Measurements from ENCODE around the gene SLC1A4. TPM values are rescaled to one million over a fixed set of nuclear protein-coding genes. Genes with fewer than 3 reads are reported as not detected.

SLC1A4 gene
- total and polyA plus RNA-seq, 4 donors: 3.4 to 23.4 (median 9.6) TPM

DNA sequence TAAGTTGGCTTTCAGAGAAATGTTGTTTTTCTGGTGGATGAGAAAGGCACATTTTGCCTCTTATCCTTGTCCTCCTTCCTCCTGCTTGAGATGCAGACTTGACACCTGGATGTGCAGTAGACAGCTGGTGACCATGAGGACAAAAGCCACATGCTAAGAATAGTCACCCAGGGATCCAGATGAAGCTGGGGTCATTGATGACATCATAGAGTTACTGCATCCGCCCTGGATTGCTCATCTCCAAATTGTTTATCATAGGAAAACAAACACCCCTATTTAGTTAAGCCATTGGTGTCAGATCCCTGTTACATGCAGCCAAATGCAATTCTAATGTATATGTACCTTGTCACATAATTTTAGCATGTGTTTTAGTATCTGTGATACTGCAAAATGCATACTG, 16.3 kb upstream of the SLC1A4 start:
- no peaks in the 10 kb centered on the region for H3K9me3 ChIP-seq (ENCODE audit: control insufficient read depth in 4 of 4, low read length in 3 of 4)
- H3K27me3 ChIP-seq (ENCODE audit: control insufficient read depth in 4 of 4, insufficient read depth in 4 of 4, low read length in 3 of 4): no peaks in the 10 kb centered on the region
- 79% methylated on average over 1 of the region's 1 CpG for WGBS
- H3K4me3 ChIP-seq (ENCODE audit: low read depth in 1 of 3, low read length in 3 of 3): no peak overlapping the region
- H3K27ac ChIP-seq (ENCODE audit: low read depth in 1 of 2, low read length in 2 of 2): no peak overlapping the region
- no peaks in the 10 kb centered on the region for H3K36me3 ChIP-seq (ENCODE audit: control insufficient read depth in 4 of 4, insufficient read depth in 3 of 4, low read depth in 1 of 4, low read length in 3 of 4)
- TF ChIP-seq, protein P1, sequence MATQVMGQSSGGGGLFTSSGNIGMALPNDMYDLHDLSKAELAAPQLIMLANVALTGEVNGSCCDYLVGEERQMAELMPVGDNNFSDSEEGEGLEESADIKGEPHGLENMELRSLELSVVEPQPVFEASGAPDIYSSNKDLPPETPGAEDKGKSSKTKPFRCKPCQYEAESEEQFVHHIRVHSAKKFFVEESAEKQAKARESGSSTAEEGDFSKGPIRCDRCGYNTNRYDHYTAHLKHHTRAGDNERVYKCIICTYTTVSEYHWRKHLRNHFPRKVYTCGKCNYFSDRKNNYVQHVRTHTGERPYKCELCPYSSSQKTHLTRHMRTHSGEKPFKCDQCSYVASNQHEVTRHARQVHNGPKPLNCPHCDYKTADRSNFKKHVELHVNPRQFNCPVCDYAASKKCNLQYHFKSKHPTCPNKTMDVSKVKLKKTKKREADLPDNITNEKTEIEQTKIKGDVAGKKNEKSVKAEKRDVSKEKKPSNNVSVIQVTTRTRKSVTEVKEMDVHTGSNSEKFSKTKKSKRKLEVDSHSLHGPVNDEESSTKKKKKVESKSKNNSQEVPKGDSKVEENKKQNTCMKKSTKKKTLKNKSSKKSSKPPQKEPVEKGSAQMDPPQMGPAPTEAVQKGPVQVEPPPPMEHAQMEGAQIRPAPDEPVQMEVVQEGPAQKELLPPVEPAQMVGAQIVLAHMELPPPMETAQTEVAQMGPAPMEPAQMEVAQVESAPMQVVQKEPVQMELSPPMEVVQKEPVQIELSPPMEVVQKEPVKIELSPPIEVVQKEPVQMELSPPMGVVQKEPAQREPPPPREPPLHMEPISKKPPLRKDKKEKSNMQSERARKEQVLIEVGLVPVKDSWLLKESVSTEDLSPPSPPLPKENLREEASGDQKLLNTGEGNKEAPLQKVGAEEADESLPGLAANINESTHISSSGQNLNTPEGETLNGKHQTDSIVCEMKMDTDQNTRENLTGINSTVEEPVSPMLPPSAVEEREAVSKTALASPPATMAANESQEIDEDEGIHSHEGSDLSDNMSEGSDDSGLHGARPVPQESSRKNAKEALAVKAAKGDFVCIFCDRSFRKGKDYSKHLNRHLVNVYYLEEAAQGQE (IDR thresholded peaks at IDR 0.05): no peak
- TF ChIP-seq HNF4G (IDR thresholded peaks at IDR 0.05) (no peak), RXRA (IDR thresholded peaks at IDR 0.05) (no peak), ZBTB33 (IDR thresholded peaks at IDR 0.05) (no peak), FOXA2 (IDR thresholded peaks at IDR 0.05) (no peak), EGR1 (IDR thresholded peaks at IDR 0.05; ENCODE audit: low read depth in 2 of 2) (no peak), GABPA (IDR thresholded peaks at IDR 0.05 in 1 of 2, conservative IDR thresholded peaks at IDR 0.05 in 1 of 2) (no peak), RAD21 (IDR thresholded peaks at IDR 0.05) (no peak), JUND (IDR thresholded peaks at IDR 0.05) (no peak), HNF4A (conservative IDR thresholded peaks at IDR 0.05) (no peak), FOXA1 (IDR thresholded peaks at IDR 0.05) (no peak), TAF1 (conservative IDR thresholded peaks at IDR 0.05) (no peak), YY1 (IDR thresholded peaks at IDR 0.05) (no peak)
- TF ChIP-seq, protein P2, sequence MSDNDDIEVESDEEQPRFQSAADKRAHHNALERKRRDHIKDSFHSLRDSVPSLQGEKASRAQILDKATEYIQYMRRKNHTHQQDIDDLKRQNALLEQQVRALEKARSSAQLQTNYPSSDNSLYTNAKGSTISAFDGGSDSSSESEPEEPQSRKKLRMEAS (IDR thresholded peaks at IDR 0.05): no peak
- TF ChIP-seq, protein P3, sequence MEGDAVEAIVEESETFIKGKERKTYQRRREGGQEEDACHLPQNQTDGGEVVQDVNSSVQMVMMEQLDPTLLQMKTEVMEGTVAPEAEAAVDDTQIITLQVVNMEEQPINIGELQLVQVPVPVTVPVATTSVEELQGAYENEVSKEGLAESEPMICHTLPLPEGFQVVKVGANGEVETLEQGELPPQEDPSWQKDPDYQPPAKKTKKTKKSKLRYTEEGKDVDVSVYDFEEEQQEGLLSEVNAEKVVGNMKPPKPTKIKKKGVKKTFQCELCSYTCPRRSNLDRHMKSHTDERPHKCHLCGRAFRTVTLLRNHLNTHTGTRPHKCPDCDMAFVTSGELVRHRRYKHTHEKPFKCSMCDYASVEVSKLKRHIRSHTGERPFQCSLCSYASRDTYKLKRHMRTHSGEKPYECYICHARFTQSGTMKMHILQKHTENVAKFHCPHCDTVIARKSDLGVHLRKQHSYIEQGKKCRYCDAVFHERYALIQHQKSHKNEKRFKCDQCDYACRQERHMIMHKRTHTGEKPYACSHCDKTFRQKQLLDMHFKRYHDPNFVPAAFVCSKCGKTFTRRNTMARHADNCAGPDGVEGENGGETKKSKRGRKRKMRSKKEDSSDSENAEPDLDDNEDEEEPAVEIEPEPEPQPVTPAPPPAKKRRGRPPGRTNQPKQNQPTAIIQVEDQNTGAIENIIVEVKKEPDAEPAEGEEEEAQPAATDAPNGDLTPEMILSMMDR (IDR thresholded peaks at IDR 0.05; ENCODE audit: low read depth, low read length, missing input control): no peak
- TF ChIP-seq, protein P4, sequence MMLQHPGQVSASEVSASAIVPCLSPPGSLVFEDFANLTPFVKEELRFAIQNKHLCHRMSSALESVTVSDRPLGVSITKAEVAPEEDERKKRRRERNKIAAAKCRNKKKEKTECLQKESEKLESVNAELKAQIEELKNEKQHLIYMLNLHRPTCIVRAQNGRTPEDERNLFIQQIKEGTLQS (IDR thresholded peaks at IDR 0.05): no peak
- no peak for DNase-seq (ENCODE audit: low spot score)
- peaks cover 0 to 8% (median 6%) of the 10 kb centered on the region in 4 donors for H3K4me1 ChIP-seq (ENCODE audit: control insufficient read depth in 4 of 4, insufficient read depth in 4 of 4, low read length in 3 of 4)
- H3K9ac ChIP-seq (ENCODE audit: low read depth in 1 of 2, low read length in 2 of 2): no peak overlapping the region

All from liver (tissue), 9 donors.